ENCODE data around the gene BIRC3.

The BIRC3 gene

DNA sequence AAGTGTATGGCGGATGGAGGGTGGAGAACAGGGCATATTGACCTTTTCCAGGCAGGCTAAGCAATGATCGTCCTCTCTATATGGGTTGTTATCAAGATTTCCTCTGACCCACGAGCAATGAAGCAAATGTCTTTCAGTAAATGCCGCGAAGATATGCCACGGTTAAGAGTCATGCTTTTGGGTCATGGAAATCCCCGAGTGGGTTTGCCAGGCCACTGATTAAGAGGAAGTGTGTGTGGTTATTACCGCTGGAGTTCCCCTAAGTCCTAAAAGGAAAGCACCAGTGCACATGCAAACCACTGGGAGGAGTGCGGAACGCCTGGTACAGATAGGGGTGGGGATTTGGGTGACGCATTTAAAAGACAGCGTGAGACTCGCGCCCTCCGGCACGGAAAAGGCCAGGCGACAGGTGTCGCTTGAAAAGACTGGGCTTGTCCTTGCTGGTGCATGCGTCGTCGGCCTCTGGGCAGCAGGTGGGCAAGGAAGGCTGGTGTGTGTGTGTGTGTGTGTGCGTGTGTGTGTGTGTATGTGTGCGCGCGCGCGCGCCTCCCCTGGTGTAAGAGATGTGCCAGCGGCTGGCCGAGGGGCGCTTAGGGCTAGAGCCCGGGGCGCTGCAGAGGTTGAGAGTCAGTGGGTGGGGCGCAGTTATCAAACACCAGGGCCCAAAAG lies at the start of gene BIRC3:
TSS of gene BIRC3 (plus strand) at position 386 of the 669 bp plus-strand sequence. CDS start 7,026 bp downstream, outside the sequence.
- DNase-seq (ENCODE audit: low spot score), result peak; percentile 36

GRCh38 chr11:102267609-102268008 lies 49.7 kb upstream of the BIRC3 start:
- DNase-seq (ENCODE audit: low spot score), result no peak

GRCh38 chr11:102268083-102268984 lies 49.0 kb upstream of the BIRC3 start:
- peak; percentile 86 for DNase-seq (ENCODE audit: low spot score)

GRCh38 chr11:102268985-102269470 lies 48.3 kb upstream of the BIRC3 start:
- DNase-seq (ENCODE audit: low spot score), result no peak

DNA sequence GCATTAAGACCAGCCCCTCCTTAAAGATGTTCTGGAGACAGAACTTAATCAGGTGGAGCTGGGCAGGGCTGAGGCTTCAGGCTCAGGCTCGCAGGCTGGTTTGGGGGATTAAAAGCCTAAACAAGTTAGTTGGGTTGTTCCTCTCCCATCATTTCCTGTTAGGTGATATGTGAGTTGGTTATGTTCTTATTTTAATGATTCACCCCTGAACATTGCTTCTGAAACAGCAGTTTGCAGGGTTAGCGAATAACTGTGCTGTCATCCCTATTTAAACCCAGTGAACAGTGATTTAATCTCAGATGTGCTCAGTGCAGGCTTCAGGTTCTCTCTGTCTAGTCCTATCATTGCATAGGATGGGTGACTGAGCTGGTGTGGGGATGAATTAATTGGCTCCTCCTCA lies 47.4 kb upstream of the BIRC3 start:
- DNase-seq (ENCODE audit: low spot score), result no peak

- DNase-seq (ENCODE audit: low spot score), result no peak
These were observed 45.0 kb upstream of the BIRC3 start for GRCh38 chr11:102272047-102272824.

GRCh38 chr11:102274628-102275027 lies 42.7 kb upstream of the BIRC3 start:
- no peak for DNase-seq (ENCODE audit: low spot score)

GRCh38 chr11:102276362-102276761 lies 40.9 kb upstream of the BIRC3 start:
- DNase-seq (ENCODE audit: low spot score), result no peak

GRCh38 chr11:102276783-102277182 lies 40.5 kb upstream of the BIRC3 start:
- no peak for DNase-seq (ENCODE audit: low spot score)

DNA sequence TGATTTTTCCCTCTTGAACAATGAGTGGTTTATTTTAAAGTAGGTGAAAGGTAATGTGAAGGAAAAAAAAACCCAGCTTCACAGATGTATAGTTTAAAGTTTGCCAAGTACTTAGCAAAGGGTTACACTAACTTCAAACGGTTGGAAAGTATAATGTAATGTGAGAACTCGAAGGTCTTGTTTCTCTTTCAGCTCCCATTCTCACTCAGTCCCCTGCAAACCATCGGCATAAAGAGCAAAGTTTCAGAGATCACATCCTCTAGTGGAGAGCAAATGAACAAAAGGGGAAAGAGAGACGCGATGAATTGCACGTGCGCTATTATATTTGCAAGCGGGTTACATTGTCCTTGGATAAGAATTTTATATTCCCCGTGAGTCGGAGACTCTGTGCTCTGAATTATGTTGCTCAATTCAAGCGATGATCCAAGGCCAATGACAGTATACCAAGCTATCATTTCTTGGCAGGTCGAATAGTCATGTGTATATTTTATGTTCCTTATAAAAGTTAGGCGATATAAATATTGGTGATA lies 37.6 kb upstream of the BIRC3 start:
- DNase-seq (ENCODE audit: low spot score), result no peak

GRCh38 chr11:102280245-102280833 lies 36.9 kb upstream of the BIRC3 start:
- no peak for DNase-seq (ENCODE audit: low spot score)

DNA sequence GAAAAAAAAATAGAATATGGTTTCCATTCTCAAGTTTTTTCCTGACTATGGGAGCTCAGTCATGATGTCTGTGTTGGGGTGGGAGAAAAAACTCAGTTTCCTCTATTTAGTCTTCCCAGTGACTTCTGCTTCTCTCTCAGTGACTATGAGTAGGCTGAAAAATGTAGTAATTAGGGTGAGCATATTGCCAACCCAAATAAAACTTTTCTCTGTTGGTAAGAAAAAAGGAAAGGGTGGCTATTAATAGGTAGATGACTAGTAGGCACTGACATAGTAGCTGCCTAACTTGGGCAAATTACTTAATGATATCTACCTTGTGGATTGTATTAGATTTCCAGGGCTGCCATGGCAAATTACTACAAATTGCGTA lies 34.2 kb upstream of the BIRC3 start:
- no peak for DNase-seq (ENCODE audit: low spot score)

GRCh38 chr11:102284008-102284407 lies 33.3 kb upstream of the BIRC3 start:
- no peak for DNase-seq (ENCODE audit: low spot score)

DNA sequence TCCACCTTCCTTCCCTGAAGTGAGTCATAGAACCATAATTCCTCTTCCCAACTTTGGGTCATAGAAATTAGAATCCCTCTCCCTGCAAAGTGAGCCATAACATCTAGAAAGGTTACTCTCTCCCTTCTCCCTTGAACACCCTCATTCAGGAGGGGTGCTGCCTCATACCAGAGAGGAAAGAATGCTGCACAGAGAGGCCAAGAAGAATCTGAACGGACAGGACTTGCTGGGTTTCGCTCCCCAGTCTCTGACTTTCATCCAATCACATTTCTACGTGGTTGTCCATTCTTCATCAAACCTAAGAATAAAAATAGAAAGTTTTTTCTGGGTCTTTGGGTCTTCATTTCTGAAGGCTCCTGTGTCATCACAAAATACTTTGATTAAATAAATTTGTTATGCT lies 31.0 kb upstream of the BIRC3 start:
- DNase-seq (ENCODE audit: low spot score), result no peak

DNA sequence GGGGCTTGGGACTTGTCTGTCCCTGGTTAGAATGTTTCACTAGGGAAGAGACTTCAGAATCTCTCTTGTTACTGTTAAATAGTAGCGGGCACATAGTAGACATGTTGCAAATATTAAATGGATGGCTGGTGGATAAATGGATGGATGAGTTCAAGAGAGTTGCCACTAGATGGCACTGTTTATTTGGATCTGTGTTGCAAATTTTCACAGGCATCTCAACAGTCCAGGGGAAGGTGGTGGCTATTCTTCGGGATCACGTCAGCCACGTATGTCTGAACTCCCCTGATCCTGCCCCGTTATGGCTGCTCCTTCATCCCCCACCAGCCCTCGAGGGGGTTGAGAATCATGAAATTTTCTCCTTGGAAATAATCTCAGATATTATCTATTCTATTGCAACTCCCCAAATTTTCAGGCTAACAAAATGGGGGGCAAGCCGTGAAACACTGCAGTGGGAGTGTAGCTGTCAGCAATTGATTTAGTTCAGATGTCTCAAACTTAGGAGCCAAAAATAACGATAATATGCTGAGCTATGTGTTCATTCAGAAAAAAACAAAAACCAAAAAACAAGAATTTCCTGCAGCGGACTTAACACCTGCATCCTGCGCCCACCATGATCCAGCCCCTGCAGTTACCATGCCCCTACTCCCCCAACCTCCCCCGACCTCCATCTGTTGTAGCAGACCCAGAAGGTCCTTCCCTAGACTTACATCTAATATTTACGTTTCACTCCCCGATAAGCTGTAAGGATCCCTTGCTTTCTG lies 29.1 kb upstream of the BIRC3 start:
- peak; percentile 50 for DNase-seq (ENCODE audit: low spot score)

DNA sequence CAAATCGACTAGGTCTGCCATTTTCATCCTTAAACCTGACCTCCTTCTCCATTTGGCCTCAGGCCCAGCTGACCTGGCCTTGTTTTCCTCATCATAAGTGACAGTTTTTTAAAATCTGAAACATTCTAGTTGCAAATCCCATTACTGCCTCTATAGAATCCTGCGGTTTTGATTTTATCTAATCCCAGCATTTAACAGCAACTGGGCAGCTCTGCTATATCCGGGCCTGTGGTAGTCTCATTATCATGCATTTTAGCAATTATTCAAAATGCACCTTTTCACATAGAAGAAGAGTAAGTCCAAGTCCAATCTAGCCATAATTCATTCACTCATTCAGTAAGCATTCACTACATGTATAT lies 28.6 kb upstream of the BIRC3 start:
- no peak for DNase-seq (ENCODE audit: low spot score)

- no peak for DNase-seq (ENCODE audit: low spot score)
These were observed 27.7 kb upstream of the BIRC3 start for GRCh38 chr11:102289592-102289991.

- no peak for DNase-seq (ENCODE audit: low spot score)
These were observed 25.5 kb upstream of the BIRC3 start for GRCh38 chr11:102291831-102292230.

GRCh38 chr11:102292933-102293332 lies 24.4 kb upstream of the BIRC3 start:
- no peak for DNase-seq (ENCODE audit: low spot score)

DNA sequence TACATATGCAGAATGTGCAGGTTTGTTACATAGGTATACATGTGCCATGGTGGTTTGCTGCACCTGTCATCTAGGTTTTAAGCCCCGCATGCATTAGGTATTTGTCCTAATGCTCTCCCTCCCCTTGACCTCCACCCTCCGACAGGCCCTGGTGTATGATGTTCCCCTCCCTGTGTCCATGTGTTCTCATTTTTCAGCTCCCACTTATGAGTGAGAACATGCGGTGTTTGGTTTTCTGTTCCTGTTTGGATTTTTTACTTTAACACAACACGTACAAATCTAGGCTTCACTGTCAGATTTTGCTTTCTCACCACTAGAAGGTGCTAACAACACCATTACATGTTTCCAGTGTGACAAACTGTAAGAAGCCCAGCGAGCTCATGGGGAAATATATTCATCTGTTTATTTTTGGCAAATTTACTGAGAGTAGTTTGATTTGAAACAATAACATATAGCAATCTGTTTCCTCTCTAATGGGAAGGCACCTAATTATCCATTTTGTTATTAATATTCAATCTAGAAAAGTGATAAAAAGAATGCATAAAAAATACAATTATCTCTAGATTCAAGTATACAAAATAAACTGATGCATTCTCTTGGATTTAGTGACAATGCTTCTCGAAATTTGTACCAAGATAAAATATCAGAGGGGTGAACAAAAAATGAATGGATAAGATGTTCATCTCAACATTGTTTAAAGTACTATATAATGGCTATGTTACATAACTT lies 23.2 kb upstream of the BIRC3 start:
- DNase-seq (ENCODE audit: low spot score), result no peak
